Measurements from ENCODE around the gene PRSS57.

Gene PRSS57

DNA sequence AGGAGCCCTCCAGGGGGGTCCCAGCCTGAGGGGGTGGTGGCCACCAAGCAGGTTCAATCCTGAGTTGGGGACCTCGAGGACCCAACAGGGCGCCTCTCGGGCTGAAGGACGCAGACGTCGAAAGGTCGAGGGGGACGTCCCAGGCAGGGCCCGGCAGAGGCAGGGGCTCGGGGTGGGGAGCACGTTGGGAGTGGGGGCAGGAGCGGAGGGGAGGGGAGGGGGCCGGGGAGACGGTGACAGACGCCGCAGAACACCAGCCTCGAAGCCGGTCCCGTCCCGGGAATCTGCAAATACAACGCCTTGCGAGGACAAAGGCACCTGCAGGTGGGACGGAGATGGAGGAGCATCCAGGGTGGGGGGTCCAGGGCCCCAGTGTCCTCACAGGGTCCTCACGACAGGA, 51.5 kb downstream of the PRSS57 start:
- H3K27ac ChIP-seq: no peak overlapping the region
- no peaks in the 10 kb centered on the region for H3K27me3 ChIP-seq
- no peak for DNase-seq
- TF ChIP-seq, protein P1, sequence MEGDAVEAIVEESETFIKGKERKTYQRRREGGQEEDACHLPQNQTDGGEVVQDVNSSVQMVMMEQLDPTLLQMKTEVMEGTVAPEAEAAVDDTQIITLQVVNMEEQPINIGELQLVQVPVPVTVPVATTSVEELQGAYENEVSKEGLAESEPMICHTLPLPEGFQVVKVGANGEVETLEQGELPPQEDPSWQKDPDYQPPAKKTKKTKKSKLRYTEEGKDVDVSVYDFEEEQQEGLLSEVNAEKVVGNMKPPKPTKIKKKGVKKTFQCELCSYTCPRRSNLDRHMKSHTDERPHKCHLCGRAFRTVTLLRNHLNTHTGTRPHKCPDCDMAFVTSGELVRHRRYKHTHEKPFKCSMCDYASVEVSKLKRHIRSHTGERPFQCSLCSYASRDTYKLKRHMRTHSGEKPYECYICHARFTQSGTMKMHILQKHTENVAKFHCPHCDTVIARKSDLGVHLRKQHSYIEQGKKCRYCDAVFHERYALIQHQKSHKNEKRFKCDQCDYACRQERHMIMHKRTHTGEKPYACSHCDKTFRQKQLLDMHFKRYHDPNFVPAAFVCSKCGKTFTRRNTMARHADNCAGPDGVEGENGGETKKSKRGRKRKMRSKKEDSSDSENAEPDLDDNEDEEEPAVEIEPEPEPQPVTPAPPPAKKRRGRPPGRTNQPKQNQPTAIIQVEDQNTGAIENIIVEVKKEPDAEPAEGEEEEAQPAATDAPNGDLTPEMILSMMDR (IDR thresholded peaks at IDR 0.05): no peak
- H3K9me3 ChIP-seq: no peaks in the 10 kb centered on the region
- peaks cover 22 to 42% (median 35%) of the 10 kb centered on the region in 3 donors for H3K36me3 ChIP-seq
- peaks cover 0 to 17% (median 10%) of the 10 kb centered on the region in 4 donors for H3K4me1 ChIP-seq
- H3K4me3 ChIP-seq: no peak overlapping the region
- intact Hi-C loops (cut with DNase I; ENCODE audit: low total_unique reads): no loop called here

DNA sequence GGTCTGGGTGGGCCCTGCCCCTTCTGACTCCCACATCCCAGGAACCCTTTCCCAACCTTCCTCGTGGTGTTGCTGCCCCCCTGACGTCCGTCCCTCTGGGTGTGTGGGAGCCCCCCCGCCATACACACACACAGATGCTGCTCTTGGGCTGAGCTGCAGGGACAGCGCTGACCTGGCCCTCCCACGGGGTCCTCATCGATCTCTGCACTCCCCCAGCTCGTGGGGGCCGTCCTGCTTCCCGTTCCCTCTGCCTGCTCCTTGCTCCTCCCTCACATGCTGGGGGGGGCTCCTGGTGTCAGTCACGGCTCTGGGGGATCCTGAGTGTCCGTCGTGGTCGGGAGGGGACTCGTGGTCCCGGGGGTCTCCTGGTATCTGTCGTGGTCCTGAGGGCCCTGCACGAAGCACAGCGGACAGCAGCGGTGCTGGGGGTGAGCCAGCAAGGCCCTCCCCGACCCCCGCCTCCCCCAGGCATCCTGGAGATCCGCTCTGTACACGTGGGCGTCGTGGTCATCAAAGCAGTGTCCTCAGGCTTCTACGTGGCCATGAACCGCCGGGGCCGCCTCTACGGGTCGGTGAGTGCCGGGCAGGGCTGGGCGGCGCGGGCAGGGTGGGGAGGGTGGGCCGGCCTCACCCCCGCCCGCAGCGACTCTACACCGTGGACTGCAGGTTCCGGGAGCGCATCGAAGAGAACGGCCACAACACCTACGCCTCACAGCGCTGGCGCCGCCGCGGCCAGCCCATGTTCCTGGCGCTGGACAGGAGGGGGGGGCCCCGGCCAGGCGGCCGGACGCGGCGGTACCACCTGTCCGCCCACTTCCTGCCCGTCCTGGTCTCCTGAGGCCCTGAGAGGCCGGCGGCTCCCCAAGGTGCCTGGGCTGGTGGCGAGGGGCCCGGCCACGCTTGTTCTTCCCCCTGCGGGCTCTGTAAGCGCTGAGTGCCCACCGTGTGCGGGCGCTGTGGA, 52.2 kb downstream of the PRSS57 start:
- Histone ChIP-seq H3K27ac (no peak overlapping the region), H3K9me3 (no peaks in the 10 kb centered on the region), H3K27me3 (no peaks in the 10 kb centered on the region), H3K36me3 (peaks cover 16 to 35% (median 28%) of the 10 kb centered on the region in 3 donors), H3K4me1 (peaks cover 0 to 21% (median 12%) of the 10 kb centered on the region in 4 donors), H3K4me3 (no peak overlapping the region)
- intact Hi-C loops (cut with DNase I; ENCODE audit: low total_unique reads): no loop called here
- DNase-seq: no peak
- TF ChIP-seq, protein P1 (IDR thresholded peaks at IDR 0.05): no peak

DNA sequence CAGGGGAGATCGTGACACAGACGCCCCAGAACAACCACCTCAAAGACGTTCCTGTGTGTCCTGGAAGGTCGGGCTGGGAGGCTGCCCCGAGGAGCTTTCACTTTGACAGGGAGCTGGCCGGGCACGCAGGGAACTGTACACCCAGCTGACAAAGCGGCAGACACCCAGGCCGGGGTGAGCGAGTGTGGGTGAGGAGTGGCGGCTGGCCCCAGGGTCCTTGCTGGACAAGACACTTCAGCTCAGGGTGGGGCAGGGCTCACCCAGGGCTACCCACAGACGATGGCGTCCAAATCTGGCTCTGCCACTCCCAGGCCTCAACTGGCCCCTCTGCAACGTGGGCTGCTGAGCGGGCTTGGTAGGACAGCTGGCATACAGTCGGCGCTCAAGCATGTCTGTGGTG, 53.5 kb downstream of the PRSS57 start:
- Histone ChIP-seq H3K4me3 (no peak overlapping the region), H3K4me1 (peaks cover 0 to 21% (median 12%) of the 10 kb centered on the region in 4 donors), H3K9me3 (no peaks in the 10 kb centered on the region), H3K27ac (no peak overlapping the region), H3K27me3 (no peaks in the 10 kb centered on the region), H3K36me3 (peaks cover 3 to 22% (median 15%) of the 10 kb centered on the region in 3 donors)
- DNase-seq: no peak
- intact Hi-C loops (cut with DNase I; ENCODE audit: low total_unique reads): no loop called here
- TF ChIP-seq, protein P1 (IDR thresholded peaks at IDR 0.05): no peak

DNA sequence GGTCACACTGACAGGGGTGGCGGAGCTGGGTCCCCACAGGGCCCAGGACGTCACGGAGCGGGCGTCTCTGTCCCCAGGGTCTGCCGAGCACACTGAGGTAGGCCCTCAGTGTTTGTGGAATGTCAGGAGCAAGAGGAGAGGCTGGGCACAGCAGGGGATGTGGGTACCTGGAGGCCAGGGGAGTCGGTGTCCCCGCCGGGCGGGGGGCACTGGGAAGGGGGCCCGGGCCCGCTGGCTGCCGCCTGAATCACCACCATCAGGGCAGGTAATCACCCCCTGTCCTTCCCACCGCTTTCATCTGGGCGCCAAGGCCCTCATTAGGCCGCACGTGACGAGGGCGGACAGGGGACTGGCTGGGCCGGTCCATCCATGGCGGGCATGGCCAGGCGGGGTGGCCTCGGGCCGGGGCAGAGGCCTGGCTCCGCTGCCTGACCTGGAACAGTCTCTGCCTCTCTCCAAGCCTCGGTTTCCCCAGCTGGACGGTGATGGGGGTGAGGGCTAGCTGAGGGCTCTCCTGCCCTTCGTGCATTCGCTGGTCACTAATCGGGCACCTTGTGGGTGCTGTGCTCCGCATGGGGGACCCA, 54.6 kb downstream of the PRSS57 start:
- Histone ChIP-seq H3K4me3 (peak overlapping the region in 1 of 2 donors; percentile 52), H3K27me3 (no peaks in the 10 kb centered on the region)
- TF ChIP-seq, protein P1 (IDR thresholded peaks at IDR 0.05): no peak

DNA sequence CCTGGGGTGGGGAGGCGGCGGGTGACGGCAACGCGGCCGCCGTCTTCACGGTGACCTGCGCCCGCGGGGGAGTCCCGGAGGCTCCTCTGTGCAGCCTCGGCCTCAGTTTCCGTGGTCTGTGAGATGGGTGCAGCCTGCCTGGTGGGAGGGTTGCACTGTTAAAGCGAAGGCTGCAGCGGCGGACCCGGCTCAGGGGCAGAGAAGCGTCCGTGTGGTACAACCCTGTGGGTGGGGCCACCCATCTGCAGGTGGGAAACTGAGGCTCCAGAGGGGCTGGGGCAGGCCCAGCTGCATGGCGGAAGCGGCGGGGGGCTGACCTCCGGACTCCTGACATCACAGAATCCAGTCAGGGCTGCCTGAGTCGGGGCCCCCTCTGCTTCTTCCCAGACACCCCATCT, 55.1 kb downstream of the PRSS57 start:
- H3K27ac ChIP-seq: peak overlapping the region; percentile 61 to 71
- TF ChIP-seq, protein P1 (IDR thresholded peaks at IDR 0.05): no peak
- intact Hi-C loops (cut with DNase I; ENCODE audit: low total_unique reads): no loop called here

More for the DNA sequence above, 54.6 kb downstream of the PRSS57 start:
- no peaks in the 10 kb centered on the region for H3K9me3 ChIP-seq
- H3K36me3 ChIP-seq: peaks cover 0 to 12% (median 5%) of the 10 kb centered on the region in 3 donors
- DNase-seq: no peak
- peaks cover 0 to 21% (median 12%) of the 10 kb centered on the region in 4 donors for H3K4me1 ChIP-seq
- intact Hi-C loops (cut with DNase I; ENCODE audit: low total_unique reads): no loop called here
- H3K27ac ChIP-seq: peak overlapping the region in 1 of 2 donors; percentile 61

More for the DNA sequence above, 55.1 kb downstream of the PRSS57 start:
- H3K9me3 ChIP-seq: no peaks in the 10 kb centered on the region
- DNase-seq: no peak
- peaks cover 0 to 8% (median 3%) of the 10 kb centered on the region in 3 donors for H3K36me3 ChIP-seq
- H3K4me3 ChIP-seq: peak overlapping the region; percentile 52 to 67
- H3K27me3 ChIP-seq: no peaks in the 10 kb centered on the region
- peaks cover 0 to 21% (median 12%) of the 10 kb centered on the region in 4 donors for H3K4me1 ChIP-seq

Data from tibial artery (tissue), 4 donors.